T follicular helper cell (primary cell): Measurements from ENCODE around the gene SH3GL3.

Source experiments
- DNase-seq: peaks from one replicate; pipeline ENCODE4 v3.0.0-alpha.2; 2020; ENCODE audit warnings: low read depth

The SH3GL3 gene

DNA sequence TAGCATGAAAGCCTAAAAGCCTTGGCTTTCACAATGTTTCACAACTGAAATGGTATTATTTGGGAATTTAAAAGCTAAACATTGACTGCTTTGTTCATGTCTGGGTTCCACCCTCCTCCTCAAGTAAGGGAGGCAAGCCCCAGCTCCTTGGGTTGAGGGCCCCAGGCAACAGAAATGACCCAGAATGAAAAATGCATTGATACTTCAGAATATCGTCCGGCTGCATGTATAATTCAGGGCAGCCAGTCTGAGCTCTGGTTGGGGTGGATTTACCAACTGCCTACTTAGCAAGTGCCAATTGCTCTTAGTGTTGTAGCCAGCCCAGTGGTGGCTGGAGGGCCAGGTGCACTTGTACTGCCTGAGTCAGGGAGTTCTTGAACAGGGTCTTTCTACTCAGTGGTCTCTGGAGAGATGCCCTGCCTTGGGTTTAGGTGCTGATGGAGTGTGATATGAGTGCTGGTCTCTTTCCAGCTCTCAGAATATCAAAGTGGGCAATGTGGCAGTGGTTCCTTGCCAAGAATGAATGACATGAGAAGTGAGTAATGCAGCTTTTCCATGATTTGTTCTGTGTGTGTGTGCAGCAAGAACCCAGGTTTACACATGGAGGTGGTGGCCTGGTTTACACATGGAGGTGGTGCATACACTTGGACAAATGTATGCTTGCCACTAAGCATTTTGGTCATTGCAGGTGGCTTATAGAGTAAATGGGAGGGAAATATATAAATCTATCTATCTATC, 165.9 kb downstream of the SH3GL3 start:
- DNase-seq = no peak

DNA sequence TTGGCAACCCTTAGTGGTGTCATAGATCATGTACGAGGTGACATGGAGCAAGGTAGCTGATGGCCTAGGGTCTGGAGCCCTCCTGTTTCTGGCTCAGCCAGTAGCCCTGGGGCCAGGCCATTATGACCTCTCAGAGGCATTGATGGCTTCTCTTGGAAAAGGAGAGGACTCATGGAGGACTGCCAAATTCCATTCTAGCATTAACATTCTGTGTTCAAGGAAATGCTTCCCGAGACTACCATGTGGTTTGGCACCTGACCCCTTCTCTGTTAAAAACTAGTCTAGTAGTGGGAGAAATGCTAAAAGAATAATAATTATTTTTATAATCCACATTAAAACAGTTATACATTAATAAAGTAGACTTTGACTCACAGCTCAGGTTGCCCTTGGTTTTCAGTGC, 166.6 kb downstream of the SH3GL3 start:
- no peak for DNase-seq

DNA sequence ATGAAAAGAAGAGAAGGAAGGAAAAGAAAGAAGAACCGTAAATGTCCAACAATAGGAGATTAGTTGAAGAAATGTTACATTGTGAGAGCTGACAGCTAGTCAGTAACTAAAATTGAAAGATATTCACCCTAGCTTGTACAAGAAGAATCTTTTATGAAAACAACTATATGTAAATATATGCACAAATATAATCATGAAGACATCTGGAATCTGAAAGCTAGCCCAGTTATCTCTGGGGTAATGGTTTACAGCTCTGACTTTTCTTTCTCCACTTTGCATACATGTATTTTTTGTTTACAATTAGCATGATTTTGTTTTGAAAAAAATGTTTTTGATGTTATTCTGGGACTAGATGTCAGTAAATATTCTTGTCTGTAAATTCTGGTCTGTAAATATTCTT, 169.7 kb downstream of the SH3GL3 start:
- no peak for DNase-seq

DNA sequence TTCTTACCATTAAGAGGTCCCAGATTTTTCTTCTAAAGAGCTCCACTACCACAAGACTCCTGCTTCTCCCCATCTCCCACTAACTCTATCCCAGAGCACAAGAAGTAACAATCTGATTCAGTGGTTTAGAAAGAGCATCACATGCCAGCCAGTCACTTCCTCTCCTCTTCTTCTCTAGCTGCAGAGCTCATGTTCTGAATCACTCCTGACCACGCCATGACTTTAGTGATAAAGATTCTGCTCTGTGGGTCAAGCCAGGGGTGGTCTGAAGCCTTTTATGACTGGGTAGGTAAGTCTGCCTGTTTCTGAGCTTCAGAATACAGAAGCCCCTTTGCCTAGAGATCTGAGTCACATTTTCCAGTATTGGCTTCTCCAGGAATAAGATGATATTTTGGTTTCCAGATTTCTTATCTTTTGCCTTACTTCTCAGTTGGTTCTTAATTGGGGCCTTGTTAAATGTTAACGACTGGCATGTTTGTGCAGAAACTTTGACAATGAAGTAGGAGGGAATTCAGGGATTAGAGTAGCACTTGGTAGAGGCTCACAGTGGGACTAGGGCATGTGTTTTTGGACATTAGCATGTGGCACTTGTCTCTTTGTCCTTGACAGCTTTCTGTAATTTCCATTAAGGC, 179.1 kb downstream of the SH3GL3 start:
- no peak for DNase-seq

DNA sequence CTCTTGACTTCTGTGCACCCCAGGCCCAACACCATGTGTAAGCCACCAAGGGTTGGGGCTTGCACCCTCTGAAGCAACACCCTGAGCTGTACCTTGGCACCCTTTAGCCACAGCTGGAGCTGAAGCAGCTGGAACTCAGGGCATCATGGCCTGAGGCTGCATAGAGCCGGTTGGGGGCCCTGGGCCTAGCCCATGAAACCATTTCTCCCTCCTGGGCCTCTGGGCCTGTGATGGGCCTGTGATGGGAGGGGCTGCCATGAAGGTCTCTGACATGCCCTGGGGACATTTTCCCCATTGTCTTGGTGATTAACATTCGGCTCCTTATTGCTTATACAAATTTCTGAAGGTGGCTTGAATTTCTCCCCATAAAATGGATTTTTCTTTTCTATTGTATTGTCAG, 184.4 kb downstream of the SH3GL3 start:
- no peak for DNase-seq

DNA sequence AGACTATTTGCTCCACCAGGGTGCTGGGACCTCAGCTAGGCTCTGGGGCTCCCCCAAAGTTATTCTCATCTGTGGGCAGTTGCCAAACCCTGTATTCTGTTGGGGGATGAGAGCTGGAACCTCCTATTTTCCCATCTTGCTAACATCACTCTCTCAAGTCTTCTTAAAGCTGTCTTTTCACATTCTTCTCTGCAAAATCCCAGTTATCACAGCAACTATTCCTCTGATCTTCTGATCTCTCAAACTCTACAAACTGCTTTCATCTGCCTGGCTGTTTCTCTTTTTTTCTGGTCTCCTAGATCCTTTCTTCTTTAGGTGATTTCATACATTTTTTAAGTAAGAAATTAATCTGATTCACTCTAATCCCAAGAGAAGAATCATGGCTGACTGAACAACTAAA, 196.1 kb downstream of the SH3GL3 start:
- no peak for DNase-seq

DNA sequence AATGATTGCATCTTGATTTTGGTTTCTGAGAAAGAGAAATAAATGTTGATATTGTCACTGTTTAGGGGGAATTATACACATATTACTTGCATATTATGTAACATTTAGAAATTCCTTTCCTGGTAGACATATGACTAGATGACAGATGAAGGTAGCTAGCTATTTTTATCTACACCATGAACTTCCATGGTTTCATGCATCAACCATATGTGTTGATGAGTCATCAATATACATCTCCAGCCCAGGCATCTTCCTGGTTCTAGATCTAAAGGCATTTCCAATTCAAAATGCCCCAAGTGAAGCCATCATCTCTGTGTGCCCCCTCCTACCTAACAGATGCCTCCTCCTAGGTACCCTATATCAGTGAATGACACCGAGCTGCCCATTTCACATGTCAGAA, 197.3 kb downstream of the SH3GL3 start:
- no peak for DNase-seq

DNA sequence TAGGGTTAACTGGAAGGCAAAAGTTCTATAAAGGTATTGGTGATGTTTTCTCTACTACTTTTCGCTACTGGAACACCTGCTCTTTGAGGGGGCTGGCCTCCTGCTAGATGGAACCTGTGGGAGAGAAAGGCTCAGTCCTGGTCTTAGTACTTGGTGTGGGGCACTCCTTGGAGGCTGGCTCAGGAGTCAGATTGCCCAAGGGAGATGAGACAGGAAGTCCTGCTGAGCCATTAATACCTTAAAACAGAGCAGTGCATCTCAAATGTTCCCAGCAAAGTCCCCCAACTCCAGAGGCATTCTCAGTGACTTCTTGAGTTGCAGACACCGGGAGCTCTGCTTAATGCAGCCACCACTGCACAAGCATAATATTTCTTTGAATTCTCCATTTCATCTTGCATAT, 203.7 kb downstream of the SH3GL3 start:
- DNase-seq = no peak

DNA sequence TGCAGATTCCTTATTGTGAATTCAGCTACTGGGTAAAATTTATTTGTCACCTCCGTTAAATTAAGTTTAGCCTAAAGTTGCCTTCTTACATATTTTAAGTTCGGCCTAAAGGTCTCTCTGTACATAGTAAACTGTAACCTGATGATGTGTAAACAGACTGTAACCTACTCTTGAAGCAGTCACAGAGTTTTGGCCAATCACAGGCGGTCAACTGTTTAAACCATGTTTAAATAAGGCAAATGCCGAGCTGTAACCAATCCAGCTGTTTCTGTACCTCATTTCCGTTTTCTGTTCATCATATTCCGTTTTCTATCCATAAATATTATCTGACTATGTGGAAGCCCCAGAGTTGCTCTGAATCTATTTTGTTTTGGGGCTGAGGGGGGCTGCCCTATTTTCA, 204.4 kb downstream of the SH3GL3 start:
- DNase-seq = no peak

DNA sequence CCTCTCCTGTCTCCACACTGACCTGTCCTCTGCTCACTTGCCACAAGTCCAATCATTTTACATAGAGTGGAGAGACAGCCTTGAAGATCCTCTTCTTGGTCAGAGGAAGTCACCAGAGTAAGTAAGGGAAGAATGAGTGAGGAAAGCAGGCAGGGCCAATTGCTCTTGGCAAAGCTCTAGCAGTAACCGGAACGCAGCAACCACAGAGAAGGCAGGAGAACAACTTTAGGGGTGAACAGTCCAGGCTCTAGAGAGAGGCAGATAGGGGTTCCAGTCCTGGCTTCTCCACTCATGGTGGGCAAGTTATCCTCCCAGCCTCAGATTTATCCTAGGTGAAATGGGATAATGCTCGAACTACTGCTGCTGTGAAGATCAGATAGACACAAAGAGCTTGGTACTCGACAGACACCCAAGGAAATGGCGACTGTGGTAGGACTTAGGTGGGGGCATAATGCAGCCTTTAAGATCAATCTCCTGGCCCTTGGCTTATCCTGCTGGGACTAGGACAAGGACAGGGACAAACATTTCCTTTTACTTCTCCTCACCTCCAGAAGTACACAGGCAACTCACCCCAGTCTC, 205.6 kb downstream of the SH3GL3 start:
- no peak for DNase-seq

DNA sequence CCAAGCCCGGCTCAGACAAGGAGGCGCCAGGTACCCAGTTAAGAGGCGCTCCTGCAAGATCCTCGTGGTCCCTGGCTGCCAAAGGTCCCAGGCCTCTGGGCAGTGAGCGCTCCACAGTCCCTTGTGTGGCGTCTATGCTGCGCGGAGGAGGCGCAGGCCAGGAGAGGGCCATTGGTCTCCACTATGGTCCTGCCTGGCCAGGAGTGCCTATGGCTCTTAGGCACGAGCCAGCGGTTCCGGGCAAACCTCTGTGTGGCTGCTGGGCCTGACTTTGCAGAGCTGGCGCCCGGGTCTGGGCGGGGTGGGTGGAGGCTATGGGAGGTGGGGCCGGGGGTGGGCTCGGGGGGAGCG, 206.1 kb downstream of the SH3GL3 start:
- no peak for DNase-seq

DNA sequence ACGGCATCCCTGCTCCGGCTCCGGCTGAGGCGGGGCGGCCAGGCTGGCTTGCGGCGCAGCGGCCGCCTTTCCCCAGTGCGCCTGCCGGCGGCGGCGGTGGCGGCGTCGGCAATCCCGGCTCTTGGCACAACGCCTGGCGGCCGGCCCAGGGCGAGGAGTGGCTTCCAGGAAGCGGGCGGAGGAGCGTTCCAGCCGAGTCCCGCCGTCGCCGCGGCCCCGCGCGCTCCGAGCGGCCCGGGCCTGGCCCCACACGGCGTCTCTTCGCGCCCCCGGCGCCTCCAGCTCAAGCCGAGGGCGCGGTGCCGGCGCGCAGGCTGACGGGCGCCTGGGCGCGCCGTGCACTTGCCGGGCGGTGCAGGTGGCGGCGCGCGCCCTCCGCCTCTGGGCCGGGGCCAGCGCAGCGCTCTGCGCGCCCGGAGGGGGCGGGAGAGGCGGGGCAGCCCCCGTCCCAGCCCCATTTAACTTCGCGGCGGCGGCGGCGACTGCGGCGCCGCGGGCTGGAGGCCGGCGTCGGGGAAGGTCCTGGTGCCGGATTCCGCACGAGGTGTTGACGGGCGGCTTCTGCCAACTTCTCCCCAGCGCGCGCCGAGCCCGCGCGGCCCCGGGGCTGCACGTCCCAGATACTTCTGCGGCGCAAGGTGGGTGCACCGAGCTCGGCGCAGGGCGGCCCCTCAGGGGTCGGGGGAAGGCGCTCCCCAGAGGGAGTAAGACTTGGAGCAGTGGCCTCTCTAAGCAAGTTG, 206.7 kb downstream of the SH3GL3 start, which contains the start of gene ADAMTSL3:
TSS of gene ADAMTSL3 (plus strand) at position 485 of the 740 bp plus-strand sequence. CDS start 1,639 bp downstream, outside the sequence.
- no peak for DNase-seq

DNA sequence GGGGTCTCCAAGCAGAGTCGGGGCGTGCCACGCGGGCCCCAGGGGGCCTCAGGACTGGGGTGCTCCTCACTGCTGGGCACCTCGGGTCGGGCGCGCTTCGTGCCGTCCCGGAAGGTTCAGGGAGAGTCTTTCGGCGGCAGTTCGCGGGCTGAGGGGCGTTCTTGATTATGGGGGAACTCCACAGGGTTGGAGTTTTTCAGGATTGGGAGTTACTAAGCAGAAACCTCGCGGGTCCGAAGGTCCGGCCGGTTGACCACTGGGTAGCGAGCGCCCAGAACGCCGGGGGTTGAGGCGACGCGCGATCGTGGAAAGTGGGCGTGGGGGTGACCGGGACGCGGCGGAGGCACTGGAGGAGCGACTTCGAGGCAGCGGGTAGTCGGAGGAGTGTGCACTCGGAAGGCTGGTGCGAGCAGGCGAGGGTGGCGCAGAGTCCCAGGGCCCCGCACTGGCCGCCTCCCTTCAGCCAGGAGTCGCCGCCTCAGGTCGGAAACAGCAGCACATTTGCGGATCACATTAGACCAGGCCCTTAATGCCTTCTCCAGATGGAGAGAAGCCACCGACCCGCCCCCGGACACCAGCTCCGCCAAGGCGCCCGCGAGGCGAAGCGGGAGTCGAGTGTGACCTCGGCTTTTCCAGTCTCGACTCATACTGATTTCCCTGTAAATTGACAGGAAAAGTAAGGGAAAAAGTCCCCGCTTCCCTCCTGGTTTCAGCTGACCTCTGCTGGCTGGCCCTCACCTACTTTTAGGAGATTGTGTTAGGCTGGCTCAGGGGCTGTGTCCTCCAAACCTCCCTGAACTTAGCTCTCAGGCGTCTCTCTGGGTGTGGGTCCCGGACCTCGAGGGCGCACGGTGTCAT, 207.5 kb downstream of the SH3GL3 start:
- DNase-seq = no peak

DNA sequence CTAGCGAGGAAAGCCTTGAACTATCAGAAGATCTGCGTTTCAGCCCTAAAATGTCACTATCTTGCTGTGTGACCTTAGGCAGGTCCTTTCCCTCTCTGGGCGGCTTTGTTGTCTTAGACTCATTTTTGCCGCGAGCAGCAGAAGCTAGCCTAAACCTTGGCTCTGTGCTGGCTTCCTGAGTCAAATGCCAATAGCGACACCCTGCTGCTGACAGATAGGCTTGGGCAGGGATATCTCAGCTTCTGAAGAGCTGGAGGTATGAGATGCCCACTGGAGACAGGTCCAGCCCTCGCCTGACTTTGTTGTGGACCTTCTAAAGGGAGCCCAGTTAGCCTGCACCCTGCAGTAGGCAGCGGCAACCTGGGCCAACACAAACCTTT, 208.1 kb downstream of the SH3GL3 start:
- no peak for DNase-seq

DNA sequence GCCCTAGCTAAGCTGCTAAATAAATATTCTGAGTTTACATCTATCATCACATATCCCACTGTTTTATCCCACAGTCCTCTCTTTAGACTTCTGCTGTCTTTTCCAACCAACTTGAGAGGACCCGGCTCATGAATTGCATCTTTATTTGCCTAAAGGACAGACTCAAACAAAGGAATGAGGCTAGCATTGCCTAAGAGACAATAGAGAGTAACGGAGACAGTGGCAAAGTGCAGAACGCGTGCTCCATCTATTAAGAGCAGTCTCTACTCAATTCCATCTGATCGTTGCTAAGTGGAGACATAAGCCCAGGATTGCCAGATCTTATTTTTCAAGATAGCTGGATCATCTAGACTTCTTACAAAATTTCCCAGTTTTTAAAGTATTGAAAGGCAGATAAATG, 209.1 kb downstream of the SH3GL3 start:
- DNase-seq = no peak

DNA sequence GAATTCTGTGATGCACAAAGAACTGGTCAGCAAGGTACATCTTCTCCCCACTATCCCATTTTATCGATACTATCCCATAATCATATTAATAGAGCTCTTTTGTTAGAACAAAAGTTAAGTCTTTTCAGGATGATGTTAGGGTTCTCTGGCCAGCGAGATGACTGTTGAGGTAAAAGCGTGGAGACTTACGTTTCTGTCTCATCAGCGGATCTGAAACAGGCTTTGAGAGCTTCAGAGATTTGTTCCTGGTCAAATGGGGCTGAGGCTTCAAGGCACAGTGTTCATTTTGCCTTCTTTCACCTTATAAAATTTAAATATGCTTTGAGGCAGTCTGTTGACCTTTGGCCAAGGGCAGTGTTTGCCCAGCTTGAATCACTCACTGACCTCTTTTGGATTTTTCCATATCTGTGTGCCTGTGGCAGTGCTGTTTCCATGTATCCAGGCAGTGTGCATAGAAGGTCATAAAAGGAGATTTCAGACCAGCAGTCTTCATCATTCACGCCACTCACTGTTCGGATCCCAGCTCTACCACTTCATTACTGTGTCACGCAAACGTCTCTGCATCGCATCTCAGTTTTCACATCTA, 209.9 kb downstream of the SH3GL3 start:
- no peak for DNase-seq

DNA sequence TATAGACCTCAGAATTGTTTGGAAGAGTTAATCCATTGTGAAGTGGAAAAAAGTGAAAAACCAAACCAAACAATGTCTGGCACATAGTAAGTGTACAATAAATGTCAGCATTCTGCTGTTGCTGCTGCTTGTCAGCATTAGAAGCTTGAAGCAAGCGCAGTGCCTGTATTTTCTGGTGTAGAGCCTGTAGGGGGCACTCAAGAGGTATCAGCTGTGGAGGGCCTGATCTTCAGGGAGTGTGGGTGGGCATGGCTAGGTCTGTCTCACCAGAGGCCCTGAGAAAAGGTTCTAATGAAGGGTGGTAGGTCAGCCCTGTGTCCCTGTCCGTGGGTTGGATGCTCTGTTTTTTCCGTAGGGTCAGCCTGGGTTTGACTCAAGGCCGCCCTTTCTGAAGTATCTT, 210.4 kb downstream of the SH3GL3 start:
- DNase-seq = no peak

DNA sequence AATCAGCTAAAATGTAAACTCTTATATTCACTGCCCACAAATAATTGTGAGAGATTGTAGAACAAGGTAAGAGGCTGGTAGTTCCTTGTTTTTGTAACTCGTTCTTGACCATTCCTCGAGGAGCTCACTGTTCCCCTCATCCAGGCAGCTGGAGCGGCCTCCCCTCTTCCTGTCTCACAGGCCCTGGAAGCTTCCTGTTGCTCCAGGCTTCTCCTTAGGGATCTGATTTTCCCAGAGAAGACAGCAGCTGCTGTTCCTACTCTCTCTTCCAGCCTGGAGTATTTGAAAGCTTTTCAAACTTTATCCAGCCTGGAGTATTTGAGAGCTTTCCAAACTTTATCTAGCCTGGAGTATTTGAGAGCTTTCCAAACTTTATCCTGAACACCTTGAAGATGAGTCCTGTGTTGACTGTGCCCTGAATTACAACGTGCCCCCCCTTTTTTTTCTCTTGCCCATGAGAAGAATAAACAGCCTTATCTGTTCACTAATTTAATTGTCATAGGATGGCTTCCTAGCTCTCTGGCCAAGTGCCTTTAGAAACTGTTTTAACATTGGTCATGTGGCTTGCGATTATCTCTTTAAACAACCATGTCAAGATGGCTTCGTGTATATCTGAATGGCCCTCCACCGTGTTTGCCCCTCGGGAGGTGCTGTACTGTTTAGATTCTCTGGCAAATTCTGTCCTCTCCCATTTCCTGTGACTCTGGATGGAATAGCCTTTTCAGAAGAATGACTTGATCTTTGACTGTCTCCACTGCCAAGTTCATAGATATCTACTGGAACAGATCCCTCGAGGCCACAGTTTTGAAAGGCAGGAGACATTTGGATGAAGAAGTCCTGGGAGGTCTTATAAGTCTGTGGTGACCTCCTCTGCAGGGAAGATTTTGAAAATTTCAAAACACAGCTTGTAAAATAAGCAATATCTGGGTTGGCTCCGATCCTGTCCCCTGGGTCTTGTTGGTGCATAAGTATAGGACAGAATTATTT, 211.6 kb downstream of the SH3GL3 start:
- DNase-seq = no peak

DNA sequence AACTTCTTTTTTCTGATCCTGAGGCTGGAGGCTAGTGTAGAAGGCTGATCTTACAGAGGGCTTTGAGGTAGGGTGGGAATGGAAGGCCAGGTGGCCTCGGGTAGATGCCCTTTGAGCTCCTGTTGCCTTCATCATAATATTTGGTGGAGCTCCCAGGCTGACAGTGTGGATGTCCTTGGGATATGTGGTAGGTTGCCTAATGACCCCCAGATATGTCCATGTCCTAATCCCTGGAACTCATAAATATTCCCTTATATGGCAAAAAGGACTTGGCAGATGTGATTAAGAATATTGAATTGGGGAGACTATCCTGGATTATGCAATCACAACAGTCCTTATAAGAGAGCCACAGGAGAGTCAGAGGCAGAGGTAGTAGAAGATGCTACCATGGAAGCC, 212.3 kb downstream of the SH3GL3 start:
- DNase-seq = no peak

DNA sequence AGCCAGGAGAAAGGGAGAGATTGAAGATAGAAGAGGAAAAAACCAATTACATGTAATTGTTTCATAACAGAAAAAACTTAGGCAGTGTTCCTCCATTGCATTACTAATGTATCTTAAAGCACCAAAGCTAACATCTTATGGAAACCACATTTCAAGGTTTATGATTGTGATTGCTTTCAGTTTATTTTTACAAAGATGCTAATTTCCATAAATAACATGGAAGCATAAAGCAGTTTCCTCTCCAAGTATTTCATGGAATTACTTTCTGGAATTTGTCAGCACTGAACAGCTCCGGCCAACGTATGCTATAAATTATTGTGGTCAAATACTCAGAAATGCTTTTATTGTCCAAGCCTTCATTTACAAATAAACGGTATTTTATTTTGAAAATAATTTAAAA, 218.3 kb downstream of the SH3GL3 start:
- no peak for DNase-seq
